MG63 (cell line): ENCODE results near the gene CKS2. TPM values are rescaled to one million over a fixed set of nuclear protein-coding genes. Genes with fewer than 3 reads are reported as not detected.
"Not testable (repeated sequence)": the region's sequence is repeated elsewhere in the genome, so short reads cannot be mapped to it uniquely, and the experiment has no call there.

ENCODE experiments used
- DNase-seq: peaks from one replicate; pipeline ENCODE4 v3.0.0-alpha.2; 2020
- H3K27me3 ChIP-seq: fragments of 250-450 bp; sonication (Bioruptor Pico); 2 replicates; pipeline ENCODE4 v1.5.1; 2020; ENCODE audit warnings: mild to moderate bottlenecking, moderate library complexity
- H3K36me3 ChIP-seq: fragments of 250-450 bp; sonication (Bioruptor Pico); 2 replicates; pipeline ENCODE4 v1.5.1; 2020; ENCODE audit warnings: mild to moderate bottlenecking, moderate library complexity
- H3K4me3 ChIP-seq: fragments of 250-450 bp; sonication (Bioruptor Pico); 2 replicates; pipeline ENCODE4 v1.5.1; 2020; ENCODE audit warnings: mild to moderate bottlenecking, moderate library complexity
- H3K9me3 ChIP-seq: fragments of 250-450 bp; sonication (Bioruptor Pico); 2 replicates; pipeline ENCODE4 v1.5.1; 2020; ENCODE audit warnings: mild to moderate bottlenecking, moderate library complexity
- total RNA-seq: library from RNA; depleted of rRNA; stranded (reverse); fragments of >200 nt; shearing (Covaris generic); gene quantifications from 2 replicates; pipeline ENCODE4 v1.2.3, GENCODE V29; 2014; ENCODE audit warnings: low replicate concordance; rRNA removed

CKS2 gene
- total RNA-seq = 326 and 335 TPM in 2 replicates

- DNase-seq = peak; percentile 99
- H3K9me3 ChIP-seq = no peaks in the 10 kb centered on the region
- no peaks in the 10 kb centered on the region for H3K27me3 ChIP-seq
- peak within 1 kb of the TSS; percentile 75 for H3K4me3 ChIP-seq
- H3K36me3 ChIP-seq = peaks cover 40% of the 10 kb centered on the region
These were observed at the start of gene CKS2 for GRCh38 chr9:89310475-89311345. CKS2 (plus strand) TSS chr9:89311195; CDS start chr9:89311293, 98 bp downstream.

GRCh38 chr9:89273528-89274279 lies 37.3 kb upstream of the CKS2 start:
- no peak overlapping the region for H3K4me3 ChIP-seq
- DNase-seq = no peak
- H3K27me3 ChIP-seq = no peaks in the 10 kb centered on the region
- H3K36me3 ChIP-seq = no peaks in the 10 kb centered on the region
- H3K9me3 ChIP-seq = peaks cover 26% of the 10 kb centered on the region

- DNase-seq = no peak
- no peak overlapping the region for H3K4me3 ChIP-seq
- H3K36me3 ChIP-seq = no peaks in the 10 kb centered on the region
These were observed 36.2 kb upstream of the CKS2 start for GRCh38 chr9:89274838-89275237.

GRCh38 chr9:89276040-89276439 lies 35.0 kb upstream of the CKS2 start:
- peaks cover 23% of the 10 kb centered on the region for H3K9me3 ChIP-seq
- not testable (repeated sequence) for H3K36me3 ChIP-seq, H3K4me3 ChIP-seq, H3K27me3 ChIP-seq, DNase-seq

More at GRCh38 chr9:89274838-89275237, 36.2 kb upstream of the CKS2 start:
- no peaks in the 10 kb centered on the region for H3K27me3 ChIP-seq
- H3K9me3 ChIP-seq = peaks cover 26% of the 10 kb centered on the region

- no peak for DNase-seq
- no peaks in the 10 kb centered on the region for H3K27me3 ChIP-seq
- no peaks in the 10 kb centered on the region for H3K36me3 ChIP-seq
- no peak overlapping the region for H3K4me3 ChIP-seq
- peaks cover 23% of the 10 kb centered on the region for H3K9me3 ChIP-seq
These were observed 34.0 kb upstream of the CKS2 start for GRCh38 chr9:89277043-89277442.

DNA sequence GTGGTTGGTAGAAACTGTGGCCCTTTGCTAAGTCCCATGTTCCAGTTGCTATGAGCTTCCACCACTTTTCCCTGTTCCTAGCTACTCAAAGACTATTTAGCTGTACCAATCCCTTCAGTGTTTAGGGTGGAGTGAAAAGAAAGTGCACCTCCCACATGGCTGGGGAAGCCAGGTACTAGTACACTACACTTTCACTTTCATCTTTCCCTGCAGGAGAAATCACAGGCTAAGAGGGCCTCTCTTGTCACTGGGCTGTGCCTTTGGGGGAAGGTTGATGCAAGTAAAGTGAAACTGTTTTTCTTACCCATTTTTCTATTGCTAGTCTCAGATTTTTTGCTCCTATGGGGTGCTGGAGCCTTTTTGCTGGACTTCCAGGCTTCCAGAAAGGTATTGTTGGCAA lies 33.5 kb upstream of the CKS2 start:
- DNase-seq = no peak
- no peak overlapping the region for H3K4me3 ChIP-seq
- H3K36me3 ChIP-seq = no peaks in the 10 kb centered on the region
- H3K27me3 ChIP-seq = no peaks in the 10 kb centered on the region
- H3K9me3 ChIP-seq = peaks cover 20% of the 10 kb centered on the region

GRCh38 chr9:89278551-89278950 lies 32.4 kb upstream of the CKS2 start:
- DNase-seq = no peak
- no peaks in the 10 kb centered on the region for H3K36me3 ChIP-seq
- peaks cover 9% of the 10 kb centered on the region for H3K9me3 ChIP-seq
- no peak overlapping the region for H3K4me3 ChIP-seq
- H3K27me3 ChIP-seq = no peaks in the 10 kb centered on the region

- H3K4me3 ChIP-seq = no peak overlapping the region
- H3K9me3 ChIP-seq = peaks cover 3% of the 10 kb centered on the region
- no peaks in the 10 kb centered on the region for H3K36me3 ChIP-seq
- H3K27me3 ChIP-seq = no peaks in the 10 kb centered on the region
- no peak for DNase-seq
These were observed 31.8 kb upstream of the CKS2 start for GRCh38 chr9:89278997-89279739.

GRCh38 chr9:89281106-89281505 lies 29.9 kb upstream of the CKS2 start:
- DNase-seq = no peak
- Histone ChIP-seq H3K9me3 (no peaks in the 10 kb centered on the region), H3K27me3 (no peaks in the 10 kb centered on the region)

DNA sequence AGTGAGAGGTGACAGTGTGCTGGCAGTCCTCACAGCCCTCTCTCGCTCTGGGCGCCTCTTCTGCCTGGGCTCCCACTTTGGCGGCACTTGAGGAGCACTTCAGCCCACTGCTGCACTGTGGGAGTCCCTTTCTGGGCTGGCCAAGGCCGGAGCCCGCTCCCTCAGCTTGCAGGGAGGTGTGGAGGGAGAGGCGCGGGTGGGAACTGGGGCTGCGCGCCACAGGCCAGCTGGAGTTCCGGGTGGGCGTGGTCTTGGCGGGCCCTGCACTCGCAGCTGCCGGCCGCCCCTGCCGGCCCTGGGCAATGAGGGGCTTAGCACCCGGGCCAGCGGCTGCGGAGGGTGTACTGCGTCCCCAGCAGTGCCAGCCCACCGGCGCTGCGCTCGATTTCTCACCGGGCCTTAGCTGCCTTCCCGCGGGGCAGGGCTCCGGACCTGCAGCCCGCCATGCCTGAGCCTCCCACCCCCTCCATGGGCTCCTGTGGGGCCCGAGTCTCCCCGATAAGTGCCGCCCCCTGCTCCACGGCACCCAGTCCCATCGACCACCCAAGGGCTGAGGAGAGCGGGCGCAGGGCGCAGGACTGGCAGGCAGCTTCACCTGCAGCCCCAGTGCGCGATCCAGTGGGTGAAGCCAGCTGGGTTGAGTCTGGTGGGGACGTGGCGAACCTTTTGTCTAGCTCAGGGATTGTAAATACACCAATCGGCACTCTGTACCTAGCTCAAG lies 28.6 kb upstream of the CKS2 start:
- H3K36me3 ChIP-seq, H3K4me3 ChIP-seq, DNase-seq, H3K27me3 ChIP-seq, H3K9me3 ChIP-seq: not testable (repeated sequence)

More at GRCh38 chr9:89281106-89281505, 29.9 kb upstream of the CKS2 start:
- no peak overlapping the region for H3K4me3 ChIP-seq
- no peaks in the 10 kb centered on the region for H3K36me3 ChIP-seq

GRCh38 chr9:89284076-89284475 lies 26.9 kb upstream of the CKS2 start:
- no peak for DNase-seq

DNA sequence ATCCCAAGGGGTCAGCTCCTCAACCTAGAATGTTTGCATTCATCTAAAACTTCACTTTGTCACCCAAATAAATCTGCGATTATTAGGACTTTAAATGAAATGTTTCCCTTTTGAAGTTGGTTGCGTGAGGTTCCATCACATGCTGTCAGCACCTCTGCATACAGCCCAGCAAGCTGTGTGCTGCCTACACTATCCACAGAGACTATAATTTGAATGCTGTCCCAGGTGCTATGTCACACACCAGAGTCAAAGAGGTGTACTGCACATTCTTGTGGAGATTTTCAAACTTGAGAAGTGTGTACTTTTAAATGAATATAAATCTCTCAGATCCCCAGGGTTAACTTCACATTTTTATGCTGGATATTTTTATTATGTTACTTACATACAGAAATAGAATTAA lies 19.3 kb upstream of the CKS2 start:
- no peaks in the 10 kb centered on the region for H3K27me3 ChIP-seq
- DNase-seq = no peak
- H3K4me3 ChIP-seq = no peak overlapping the region
- H3K36me3 ChIP-seq = no peaks in the 10 kb centered on the region
- H3K9me3 ChIP-seq = 0 out of 2 replicates have a peak, but pooled peaks cover 2% of the 10 kb centered on the region

More at GRCh38 chr9:89284076-89284475, 26.9 kb upstream of the CKS2 start:
- Histone ChIP-seq H3K36me3 (no peaks in the 10 kb centered on the region), H3K9me3 (no peaks in the 10 kb centered on the region), H3K27me3 (no peaks in the 10 kb centered on the region), H3K4me3 (no peak overlapping the region)

GRCh38 chr9:89293014-89293413 lies 18.0 kb upstream of the CKS2 start:
- H3K27me3 ChIP-seq = no peaks in the 10 kb centered on the region
- 0 out of 2 replicates have a peak, but pooled peaks cover 2% of the 10 kb centered on the region for H3K9me3 ChIP-seq
- H3K36me3 ChIP-seq = no peaks in the 10 kb centered on the region
- H3K4me3 ChIP-seq = no peak overlapping the region
- DNase-seq = no peak

- H3K4me3 ChIP-seq = no peak overlapping the region
- H3K36me3 ChIP-seq = no peaks in the 10 kb centered on the region; the same call in 1 of the 2 replicates
- DNase-seq = no peak
These were observed 15.6 kb upstream of the CKS2 start for GRCh38 chr9:89295400-89295799.

DNA sequence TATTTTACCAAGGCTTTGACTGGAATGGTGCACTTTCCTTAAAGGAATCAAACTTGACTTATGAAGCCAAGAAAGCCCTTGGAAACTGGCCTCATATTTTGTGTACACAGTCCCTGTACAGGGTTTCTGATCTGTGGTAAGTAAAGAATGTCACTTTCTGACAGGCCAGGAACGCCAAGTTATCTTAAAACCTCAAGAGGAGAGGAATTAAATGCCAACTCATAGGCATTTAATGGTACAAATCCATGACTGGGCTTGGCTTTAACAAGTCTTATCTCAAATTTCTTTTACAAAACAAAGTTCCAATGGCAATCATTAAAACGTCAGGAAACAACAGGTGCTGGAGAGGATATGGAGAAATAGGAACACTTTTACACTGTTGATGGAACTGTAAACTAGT lies 9.0 kb upstream of the CKS2 start:
- H3K36me3 ChIP-seq, H3K9me3 ChIP-seq, H3K27me3 ChIP-seq, DNase-seq, H3K4me3 ChIP-seq: not testable (repeated sequence)

More at GRCh38 chr9:89295400-89295799, 15.6 kb upstream of the CKS2 start:
- H3K27me3 ChIP-seq = no peaks in the 10 kb centered on the region
- 0 out of 2 replicates have a peak, but pooled peaks cover 2% of the 10 kb centered on the region for H3K9me3 ChIP-seq
